Measurements from ENCODE around the gene FAM149A.

Gene FAM149A

DNA sequence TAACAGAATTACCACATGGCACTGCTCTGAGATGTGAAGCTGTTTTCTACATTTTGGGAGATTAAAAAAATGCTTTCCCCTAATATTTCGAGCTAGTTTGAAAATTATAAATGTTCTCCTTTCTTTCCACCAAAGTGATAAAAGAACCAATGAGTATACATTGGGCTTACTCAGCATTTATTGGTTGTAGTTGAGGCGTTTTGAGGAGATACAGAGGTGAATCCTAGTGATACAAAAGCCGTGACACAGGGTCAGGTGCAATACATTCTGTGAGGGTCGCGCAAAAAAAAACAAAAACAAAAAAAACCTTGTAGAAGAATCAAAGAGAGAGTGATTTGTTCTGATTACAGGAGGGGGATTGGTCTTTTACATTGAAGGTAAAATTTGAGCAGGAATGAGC lies 54.5 kb downstream of the FAM149A start:
- DNase-seq (ENCODE audit: low read depth): no peak

DNA sequence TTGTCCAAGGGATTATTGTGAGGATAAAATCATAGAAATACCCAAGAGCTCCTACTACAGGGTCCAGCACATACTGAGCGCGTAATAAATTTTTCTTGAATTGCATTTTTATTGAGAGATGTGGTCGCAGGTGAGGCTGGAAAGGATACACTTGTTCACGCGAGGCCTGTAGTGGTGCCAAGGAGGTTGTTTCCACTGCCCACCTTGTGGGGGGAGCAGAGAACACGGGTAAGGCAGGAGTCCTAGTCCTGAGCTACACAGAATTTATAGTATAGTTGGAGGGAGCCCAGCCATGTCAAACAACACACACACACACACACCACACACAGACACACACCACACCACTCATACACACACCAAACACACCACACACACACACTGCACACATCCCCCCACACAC lies 55.1 kb downstream of the FAM149A start:
- DNase-seq (ENCODE audit: low read depth): no peak

DNA sequence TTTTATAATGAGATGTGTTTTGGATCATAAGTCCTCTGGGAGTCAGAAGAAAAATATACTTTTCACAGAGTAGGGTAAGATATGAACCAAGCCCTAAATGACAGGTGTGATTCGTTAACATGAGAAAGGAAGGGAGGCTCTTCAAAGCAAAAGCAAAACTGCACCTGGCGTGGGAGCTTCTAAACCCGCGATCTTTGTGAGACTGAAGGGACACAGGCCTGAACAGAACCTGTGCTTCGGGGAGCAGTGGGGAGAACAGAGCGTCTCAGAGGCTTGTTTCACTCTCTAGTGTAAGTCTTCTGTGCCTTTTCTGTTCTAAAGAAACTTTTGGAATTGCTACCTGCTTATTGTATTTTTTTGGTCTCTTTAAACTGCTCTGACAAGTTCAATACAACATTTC lies 56.6 kb downstream of the FAM149A start:
- DNase-seq (ENCODE audit: low read depth): no peak

DNA sequence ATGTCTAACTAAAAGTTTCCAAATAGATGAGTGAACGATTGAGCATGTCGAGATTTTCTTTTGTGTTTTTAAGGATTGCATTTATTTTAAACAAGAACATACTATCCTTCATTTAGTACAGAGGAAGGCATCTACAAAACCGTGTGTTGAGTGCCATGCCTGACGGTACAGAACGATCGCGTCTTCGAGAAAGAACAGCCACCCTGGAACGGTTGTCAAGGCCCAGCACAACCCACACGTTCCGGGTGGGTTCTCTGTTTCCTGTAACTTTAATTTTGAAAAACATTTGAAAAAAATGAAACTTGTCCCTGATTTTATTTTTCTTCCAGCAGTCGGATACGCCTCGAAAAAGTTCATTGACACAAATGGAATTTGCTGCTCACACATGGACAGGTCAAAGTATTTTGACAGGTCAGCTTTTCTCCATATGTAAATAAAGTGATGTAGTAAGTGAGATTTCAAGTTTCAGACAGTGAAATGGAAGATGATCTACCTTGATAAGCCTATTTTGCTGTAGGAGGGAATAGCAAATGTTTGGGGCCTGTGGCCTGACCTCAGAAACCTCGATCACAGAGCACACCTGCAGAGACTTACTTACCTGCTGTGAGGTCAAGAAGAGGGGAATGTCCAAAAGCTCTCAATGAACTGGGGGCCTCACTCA lies 62.5 kb downstream of the FAM149A start:
- DNase-seq (ENCODE audit: low read depth): no peak

DNA sequence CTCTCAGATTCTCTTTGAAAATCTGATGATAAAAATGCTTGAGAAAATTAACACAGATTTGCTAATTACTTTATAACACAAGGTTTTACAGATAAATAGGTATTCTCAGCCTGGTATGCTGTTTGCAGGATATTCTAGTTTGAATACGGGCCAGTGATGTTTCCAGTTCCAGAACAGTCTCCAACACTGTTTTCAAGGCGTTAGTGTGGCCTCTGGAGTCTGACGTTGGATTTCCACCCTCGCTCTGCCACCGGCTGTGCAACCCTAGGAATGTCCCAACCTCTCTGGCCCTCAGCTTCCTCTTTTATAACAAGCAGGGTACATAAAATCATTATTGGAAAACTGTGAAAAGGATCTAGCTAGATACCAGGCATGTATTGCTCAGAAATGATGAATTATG lies 63.1 kb downstream of the FAM149A start:
- DNase-seq (ENCODE audit: low read depth): no peak

DNA sequence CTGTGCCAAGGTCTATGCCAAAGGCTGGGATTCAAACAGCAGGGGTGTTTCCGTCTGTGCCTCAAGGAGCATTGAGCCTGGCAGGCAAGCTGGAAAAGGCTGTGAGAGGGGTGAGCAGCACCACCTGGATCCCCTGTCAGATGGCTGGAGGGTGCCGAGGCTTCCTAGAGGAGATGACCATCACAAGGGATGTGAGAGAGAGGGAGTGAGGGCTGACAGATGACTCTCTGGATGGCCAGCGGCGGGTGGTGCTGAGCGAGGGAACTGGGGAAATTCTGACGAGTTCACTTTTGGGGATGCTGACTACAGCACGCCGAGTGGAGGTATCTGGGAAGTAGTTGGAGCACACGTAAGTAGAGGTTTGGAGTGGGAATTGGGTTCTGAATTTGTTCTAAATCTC lies 64.2 kb downstream of the FAM149A start:
- no peak for DNase-seq (ENCODE audit: low read depth)

DNA sequence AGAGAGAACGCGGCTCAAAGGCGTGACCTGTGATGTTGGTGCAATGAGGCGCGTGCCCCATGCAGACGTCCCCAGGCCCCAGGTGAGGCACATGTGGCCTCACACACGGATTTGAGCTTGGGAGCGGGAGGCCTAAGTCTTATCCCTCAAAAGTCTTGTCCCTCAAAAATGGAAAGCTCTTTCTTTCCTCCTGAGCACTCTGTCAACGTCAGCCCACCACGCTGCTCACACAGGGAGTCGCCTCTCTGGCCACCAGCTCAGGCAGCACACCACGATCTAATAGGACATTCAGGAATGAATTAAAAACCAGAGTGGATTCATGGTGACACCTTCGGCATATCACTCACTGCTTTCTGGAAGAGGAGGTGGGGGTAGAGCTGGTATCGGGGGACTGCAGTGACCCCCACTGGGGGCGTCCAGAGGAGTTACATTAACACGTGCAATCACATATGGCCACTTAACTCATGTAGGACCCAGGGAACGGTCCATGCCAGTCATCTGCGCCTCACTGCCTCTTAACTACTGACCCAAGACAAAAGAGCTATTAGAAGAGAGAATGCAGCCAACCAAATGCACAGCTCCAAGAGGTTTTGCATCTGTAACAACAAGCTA lies 64.9 kb downstream of the FAM149A start:
- no peak for DNase-seq (ENCODE audit: low read depth)

DNA sequence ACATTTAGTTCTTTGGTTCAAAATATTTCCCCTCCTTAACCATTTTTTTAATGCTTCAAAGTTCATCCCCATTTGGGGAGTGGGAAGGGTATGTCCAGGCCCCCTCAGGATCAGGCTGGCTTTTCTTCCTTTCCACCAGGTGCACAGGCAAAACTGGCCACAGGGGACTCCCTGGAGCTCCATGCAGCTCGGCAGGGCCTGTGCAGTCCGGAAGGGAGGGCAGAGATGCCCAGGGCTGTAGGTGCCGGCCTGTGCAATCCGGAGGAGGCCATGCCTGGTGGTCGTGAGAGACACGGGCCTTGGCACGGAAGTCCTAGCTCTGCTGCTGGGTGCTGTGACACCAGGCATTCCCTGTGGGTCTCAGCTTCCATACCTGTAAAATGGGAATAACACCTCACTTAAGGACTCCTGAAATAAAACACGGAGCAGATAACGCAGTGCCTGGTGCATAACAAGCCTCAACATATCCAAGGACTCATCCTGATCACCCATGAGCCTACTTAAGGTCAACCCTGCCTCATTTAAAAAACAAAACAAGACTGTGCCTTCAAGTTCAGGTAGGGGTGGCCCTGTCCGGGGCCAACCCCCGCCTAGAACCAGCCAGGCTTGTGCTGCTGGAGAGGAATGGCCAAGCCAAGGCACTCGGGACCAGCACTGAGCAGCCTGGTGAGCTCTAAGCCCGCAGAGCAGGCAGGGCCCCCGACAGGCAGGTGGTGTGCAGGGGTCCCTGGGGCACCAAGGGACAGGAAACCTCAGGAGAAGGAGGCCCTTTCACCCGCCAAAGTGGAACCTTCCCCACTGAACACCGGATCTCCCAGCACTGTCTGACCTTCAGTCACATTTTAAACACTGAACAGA lies 65.7 kb downstream of the FAM149A start:
- no peak for DNase-seq (ENCODE audit: low read depth)

DNA sequence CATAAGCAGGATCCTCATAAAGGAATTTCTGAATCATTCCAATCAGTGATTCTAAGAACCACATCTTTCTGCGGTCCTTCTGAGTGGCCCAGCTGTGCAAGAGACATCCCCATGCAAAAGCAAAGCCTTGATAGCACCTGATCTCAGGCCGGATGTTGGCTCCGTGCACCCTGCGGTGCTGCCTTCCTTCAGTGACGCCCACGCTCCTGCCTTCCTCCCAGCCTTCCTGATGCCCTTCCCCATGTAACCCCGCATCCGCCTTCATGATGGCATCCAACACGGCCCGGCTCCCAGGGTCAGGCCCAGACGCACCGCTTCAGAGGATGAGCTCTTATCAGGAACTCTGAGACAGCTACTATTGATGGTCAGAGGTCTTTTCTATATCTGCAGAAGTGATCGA lies 66.5 kb downstream of the FAM149A start:
- no peak for DNase-seq (ENCODE audit: low read depth)

DNA sequence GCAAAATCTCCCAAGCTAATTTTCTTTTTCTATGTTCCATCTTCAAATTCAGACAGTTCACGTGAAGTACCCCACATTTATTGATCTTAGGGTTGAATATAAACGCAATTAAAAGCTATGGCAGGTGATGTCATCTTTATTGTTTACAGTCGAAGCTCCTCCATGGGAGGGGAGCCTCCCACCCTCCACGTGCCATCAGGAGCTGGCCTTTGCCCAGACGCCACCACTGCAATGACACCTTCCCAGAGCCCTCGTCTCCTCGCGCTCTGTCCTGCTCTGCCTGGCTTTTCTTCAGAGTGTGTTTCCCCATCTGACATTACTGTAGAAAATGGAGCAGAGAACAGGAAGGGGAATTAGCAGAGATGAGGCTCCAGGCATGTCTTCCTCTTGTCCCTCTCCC lies 68.0 kb downstream of the FAM149A start:
- DNase-seq (ENCODE audit: low read depth): no peak

DNA sequence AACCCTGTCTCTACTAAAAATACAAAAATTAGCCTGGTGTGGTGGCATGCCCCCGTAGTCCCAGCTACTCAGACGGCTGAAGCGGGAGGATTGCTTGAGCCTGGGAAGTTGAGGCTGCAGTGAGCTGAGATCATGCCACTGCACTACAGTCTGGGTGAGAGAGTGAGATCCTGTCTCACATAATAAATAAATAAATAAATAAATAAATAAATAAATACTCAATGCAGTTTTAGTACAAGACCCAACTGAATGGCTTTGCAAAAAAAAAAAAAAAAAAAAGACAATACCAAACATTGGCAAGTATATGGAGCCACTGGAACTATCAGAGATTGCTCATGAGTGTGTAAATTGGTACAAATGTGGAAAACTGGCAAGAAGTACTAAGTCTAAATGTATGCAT lies 83.6 kb downstream of the FAM149A start:
- no peak for DNase-seq (ENCODE audit: low read depth)

DNA sequence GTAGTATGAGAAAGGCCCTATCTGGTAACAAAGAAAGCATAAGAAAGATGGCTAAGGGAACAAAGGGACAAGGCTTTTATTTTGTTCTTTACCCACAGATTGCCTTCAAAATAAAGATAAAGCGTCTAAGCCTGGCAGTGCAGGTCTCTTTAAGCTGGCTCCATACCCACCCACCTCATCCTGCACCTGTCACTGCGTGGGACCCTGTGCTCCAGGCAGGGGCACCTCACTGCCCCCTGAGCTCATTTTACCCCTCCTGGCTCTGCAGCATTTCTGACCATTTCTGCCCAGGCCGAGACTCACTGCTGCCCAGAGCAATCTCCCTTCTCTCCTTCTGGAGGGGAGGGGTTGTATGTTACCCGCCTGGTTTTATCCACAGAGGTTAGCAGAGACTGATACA lies 85.2 kb downstream of the FAM149A start:
- DNase-seq (ENCODE audit: low read depth): no peak

DNA sequence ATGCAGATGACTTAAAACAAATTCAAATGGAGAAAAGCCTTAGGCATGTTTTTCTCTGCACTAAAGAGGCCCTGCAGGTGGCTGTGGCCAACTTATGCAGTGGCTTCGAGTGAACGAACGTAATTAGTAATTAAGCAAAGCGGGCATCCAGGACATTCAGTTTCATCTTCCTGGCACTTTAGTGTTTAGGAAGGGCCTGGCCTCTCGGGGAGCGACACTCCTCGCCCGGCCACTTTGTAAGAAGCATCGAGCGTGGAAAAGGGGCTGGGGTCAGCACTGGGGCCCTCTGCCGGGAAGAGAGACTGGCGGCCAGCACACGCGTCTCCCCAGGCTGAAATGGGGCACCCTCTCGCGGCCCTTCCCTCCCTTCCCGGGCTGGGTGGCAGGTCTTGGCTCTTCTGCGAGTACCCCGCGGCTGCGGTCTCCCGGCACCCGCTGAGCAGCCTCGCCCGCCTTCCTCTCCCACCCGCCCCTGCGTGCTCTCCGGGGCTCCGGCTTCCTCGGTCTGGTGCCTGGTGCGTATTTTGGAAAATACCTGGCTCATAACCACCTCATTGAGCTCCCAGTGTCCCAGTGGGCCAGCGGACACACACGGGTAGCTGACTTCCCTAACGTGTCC lies 86.2 kb downstream of the FAM149A start:
- DNase-seq (ENCODE audit: low read depth): peak; percentile 46

DNA sequence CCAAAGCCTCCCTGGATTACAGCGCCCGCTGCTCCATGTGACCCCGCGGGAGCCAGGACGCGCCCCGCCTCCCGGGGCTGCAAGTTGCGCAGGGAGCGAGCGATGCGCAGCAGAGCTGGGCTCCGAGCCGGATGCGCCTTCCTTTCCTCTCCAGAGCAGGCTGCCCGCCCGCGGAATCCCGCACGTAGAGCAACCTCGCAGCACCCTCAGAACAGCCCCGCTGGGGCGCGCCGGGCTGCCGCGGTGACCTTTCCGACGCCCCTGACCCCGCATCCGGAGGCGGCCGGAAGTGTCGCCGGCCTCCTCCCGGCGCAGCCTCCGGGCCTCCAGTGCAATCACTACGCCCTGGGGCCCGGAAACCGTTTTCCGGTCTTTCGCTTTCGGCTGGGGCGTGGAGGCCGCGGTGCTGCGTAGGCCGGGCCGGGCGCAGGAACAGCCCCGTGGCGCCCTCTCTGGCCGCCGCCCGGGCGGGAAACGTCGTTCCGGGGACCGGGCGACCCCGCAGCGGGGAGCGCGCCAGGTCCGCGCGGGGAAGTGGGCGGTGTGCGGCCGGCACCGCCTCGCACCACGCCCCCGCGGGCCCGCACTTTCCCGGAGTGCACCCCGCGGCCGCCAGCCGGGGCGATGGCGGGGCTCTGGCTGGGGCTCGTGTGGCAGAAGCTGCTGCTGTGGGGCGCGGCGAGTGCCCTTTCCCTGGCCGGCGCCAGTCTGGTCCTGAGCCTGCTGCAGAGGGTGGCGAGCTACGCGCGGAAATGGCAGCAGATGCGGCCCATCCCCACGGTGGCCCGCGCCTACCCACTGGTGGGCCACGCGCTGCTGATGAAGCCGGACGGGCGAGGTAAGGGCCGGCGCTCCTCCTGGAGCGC lies 86.9 kb downstream of the FAM149A start, which contains the start of gene CYP4V2:
TSS of gene CYP4V2 (plus strand) at position 368 of the 866 bp plus-strand sequence. CDS start at position 625, 257 bp downstream.
- DNase-seq (ENCODE audit: low read depth): peak; percentile 82

DNA sequence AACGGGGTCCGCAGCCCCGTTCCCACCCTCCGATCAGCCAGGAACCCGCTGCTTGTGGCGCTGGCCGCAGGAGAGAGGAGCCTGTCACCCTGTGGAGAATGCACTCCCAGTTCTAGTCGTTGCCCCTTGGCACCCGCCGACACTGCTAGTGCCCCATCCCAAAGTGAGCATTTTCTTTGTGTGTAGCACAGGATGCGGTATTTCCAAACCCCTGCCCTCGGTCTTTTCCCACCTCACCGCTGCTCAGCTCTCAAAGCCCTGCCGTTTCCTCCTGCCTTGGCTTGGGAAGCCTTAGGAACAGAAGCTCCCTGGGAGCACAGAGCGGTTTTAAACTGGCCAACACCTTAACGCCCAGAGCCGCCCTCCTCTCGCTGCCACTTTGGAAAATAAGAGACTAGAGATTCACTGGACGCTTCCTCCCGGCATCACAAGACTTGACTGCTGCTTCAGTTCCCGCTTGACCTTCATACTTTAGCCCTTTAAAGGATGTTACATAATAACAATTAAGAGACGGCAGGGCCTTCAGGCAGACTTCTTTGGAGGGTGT lies 87.6 kb downstream of the FAM149A start:
- peak; percentile 49 for DNase-seq (ENCODE audit: low read depth)

DNA sequence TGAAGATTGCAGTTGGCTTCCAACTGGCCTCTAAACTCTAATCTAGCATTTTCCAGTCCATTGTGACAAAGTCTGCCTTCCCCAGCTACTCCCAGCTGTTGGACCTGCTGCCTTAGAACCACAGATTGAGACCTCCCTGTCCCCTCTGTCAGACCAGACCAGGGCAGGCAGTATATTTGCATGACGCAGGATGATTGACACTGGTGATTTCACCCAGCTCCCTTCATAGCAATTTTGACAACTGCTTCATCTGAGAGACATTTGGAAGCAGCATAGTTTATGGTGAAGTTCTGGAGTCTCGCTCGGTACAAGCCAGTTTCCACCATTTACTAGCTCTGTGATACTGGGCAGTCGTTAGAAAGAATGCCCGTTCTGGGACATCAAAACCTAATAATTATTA lies 89.3 kb downstream of the FAM149A start:
- DNase-seq (ENCODE audit: low read depth): no peak

DNA sequence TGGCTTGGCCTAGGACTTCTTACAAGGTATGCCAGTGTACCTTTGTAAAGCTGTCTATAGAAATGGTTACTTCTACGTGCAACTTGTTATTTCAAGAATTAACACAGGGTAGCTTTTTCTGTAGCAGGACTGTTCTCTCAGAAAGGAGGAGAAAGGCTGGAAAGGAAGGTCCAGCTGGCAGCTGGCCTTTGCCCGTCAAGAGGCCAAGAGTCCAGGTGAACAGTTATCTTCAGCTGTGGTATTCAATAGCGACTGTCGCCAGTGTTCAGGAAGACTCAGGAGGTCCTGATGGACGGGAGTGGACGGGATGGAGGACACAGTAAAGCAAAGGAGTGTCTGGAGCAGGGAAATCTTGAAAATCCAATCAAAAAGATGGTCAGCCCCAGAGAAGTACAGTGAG lies 91.6 kb downstream of the FAM149A start:
- DNase-seq (ENCODE audit: low read depth): no peak

DNA sequence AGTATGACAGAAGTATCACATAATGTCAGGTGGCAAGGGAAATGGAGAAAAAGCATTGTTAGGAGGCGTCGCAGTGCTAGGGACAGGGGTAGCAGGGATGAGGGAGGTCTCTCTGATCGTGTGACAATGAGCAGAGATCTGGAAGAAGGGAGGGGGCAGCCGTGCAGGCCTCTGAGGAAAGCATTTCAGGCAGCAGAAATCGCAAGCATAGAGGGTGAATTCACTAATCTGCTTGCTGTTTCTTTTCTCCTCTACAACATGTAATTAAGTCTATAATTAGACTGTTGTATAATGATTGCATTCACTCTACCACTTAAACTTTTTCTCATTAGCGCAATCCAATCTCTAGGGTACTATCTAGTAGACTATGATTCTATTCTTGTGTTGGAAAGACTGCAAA lies 96.0 kb downstream of the FAM149A start:
- DNase-seq (ENCODE audit: low read depth): no peak

DNA sequence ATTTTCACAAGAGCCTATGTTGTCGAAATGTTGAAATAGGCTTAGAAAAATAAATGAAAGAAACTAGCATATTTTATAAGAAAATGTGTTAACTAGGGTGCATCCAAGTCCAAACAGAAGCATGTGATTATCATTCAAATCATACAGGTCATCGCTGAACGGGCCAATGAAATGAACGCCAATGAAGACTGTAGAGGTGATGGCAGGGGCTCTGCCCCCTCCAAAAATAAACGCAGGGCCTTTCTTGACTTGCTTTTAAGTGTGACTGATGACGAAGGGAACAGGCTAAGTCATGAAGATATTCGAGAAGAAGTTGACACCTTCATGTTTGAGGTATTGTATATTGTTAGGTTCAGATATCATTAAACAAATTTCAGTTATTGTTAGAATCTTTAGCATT lies 96.5 kb downstream of the FAM149A start:
- DNase-seq (ENCODE audit: low read depth): no peak

DNA sequence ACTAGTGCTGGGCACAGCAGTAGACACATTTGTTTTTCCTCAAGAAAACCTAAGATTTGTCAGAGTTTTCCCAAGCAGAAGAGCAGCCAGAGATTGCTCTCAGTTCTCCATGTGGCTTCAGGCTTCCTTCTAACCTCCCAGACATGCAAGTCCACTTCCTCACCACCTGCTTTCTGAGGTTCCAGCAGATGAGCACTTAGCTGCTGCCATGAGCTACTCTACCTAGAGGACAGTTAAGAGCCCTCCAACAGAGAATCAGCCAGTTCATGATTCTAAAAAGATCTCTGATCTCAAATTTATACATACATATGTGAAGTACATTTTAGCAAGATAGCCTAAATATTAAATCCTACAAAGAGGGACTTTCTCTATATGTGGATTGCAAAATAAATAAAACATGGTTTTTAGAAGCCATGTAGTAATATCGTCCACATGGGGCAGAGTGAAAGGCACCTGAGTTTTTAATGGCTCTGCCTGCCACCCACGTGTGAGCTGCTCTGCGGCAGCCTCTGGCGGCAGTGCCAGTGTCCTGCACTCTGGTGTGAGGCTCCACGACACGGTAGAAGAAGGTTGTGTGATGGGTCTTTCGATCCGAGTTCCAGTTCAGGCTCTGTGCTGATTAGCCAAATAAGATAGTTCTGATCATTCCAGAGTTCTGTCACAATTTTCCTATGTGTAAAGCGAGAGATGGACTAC lies 97.2 kb downstream of the FAM149A start:
- DNase-seq (ENCODE audit: low read depth): peak; percentile 34
